ENCODE measurements around the gene MYH11. TPM values are rescaled to one million over a fixed set of nuclear protein-coding genes. Genes with fewer than 3 reads are reported as not detected.
"Not testable (repeated sequence)": the region's sequence is repeated elsewhere in the genome, so short reads cannot be mapped to it uniquely, and the experiment has no call there.

Gene MYH11
- total RNA-seq, 6 donors from 2014 or later = 33.6 to 224 (median 87.4) TPM

GRCh38 chr16:15796885-15797284, 59.9 kb downstream of the MYH11 start:
- Histone ChIP-seq H3K4me3 (no peak overlapping the region), H3K36me3 (no peaks in the 10 kb centered on the region), H3K27ac (no peak overlapping the region), H3K4me1 (peaks cover 6 to 13% (median 7%) of the 10 kb centered on the region in 4 donors), H3K27me3 (no peaks in the 10 kb centered on the region), H3K9me3 (peaks cover 0 to 8% (median 0%) of the 10 kb centered on the region in 4 donors)
- DNase-seq (no peak), ATAC-seq (ENCODE audit: low FRiP score in 2 of 2) (no peak)
- TF ChIP-seq EP300 (IDR thresholded peaks at IDR 0.05) = no peak

GRCh38 chr16:15795615-15796014, 61.2 kb downstream of the MYH11 start:
- TF ChIP-seq POLR2AphosphoS5 (IDR thresholded peaks at IDR 0.05) (no peak), EP300 (IDR thresholded peaks at IDR 0.05) (no peak), CTCF (IDR thresholded peaks at IDR 0.05) (no peak)
- Histone ChIP-seq H3K36me3 (no peaks in the 10 kb centered on the region), H3K4me1 (peaks cover 6 to 13% (median 7%) of the 10 kb centered on the region in 4 donors), H3K27me3 (no peaks in the 10 kb centered on the region), H3K9me3 (peaks cover 0 to 8% (median 0%) of the 10 kb centered on the region in 4 donors), H3K4me3 (no peak overlapping the region), H3K27ac (no peak overlapping the region)
- DNase-seq (no peak), ATAC-seq (ENCODE audit: low FRiP score in 2 of 2) (no peak)
- WGBS, 2 donors = 96 to 100% methylated on average over 1 of the region's 1 CpG

- no peak overlapping the region for H3K4me3 ChIP-seq
- WGBS, 2 donors = 81 to 91% methylated on average over 5 of the region's 5 CpGs
- H3K27ac ChIP-seq = no peak overlapping the region
- H3K9me3 ChIP-seq = peaks cover 0 to 8% (median 0%) of the 10 kb centered on the region in 4 donors
- TF ChIP-seq EP300 (IDR thresholded peaks at IDR 0.05) = no peak
- TF ChIP-seq POLR2A (IDR thresholded peaks at IDR 0.05) = no peak
- no peak for TF ChIP-seq CTCF (IDR thresholded peaks at IDR 0.05)
- TF ChIP-seq POLR2AphosphoS5 (IDR thresholded peaks at IDR 0.05) = no peak
- no peaks in the 10 kb centered on the region for H3K36me3 ChIP-seq
- H3K27me3 ChIP-seq = no peaks in the 10 kb centered on the region
- ATAC-seq (ENCODE audit: low FRiP score in 2 of 2) = no peak
- DNase-seq = no peak
- peaks cover 6 to 13% (median 7%) of the 10 kb centered on the region in 4 donors for H3K4me1 ChIP-seq
These were observed 64.3 kb downstream of the MYH11 start for GRCh38 chr16:15792563-15792971.

GRCh38 chr16:15790458-15790857, 66.4 kb downstream of the MYH11 start:
- Histone ChIP-seq H3K4me1 (peaks cover 6 to 13% (median 7%) of the 10 kb centered on the region in 4 donors), H3K4me3 (no peak overlapping the region), H3K9me3 (no peaks in the 10 kb centered on the region), H3K27me3 (no peaks in the 10 kb centered on the region), H3K27ac (no peak overlapping the region), H3K36me3 (no peaks in the 10 kb centered on the region)
- no peak for ATAC-seq (ENCODE audit: low FRiP score in 2 of 2)
- DNase-seq = no peak
- no peak for TF ChIP-seq POLR2AphosphoS5 (IDR thresholded peaks at IDR 0.05)
- no peak for TF ChIP-seq EP300 (IDR thresholded peaks at IDR 0.05)
- TF ChIP-seq POLR2A (IDR thresholded peaks at IDR 0.05) = no peak
- TF ChIP-seq CTCF (IDR thresholded peaks at IDR 0.05) = no peak
- 66 to 68% methylated on average over 4 of the region's 4 CpGs for WGBS, 2 donors

GRCh38 chr16:15789816-15790215, 67.0 kb downstream of the MYH11 start:
- DNase-seq; H3K27me3 ChIP-seq; H3K27ac ChIP-seq; H3K36me3 ChIP-seq; ATAC-seq (ENCODE audit: low FRiP score in 2 of 2); H3K4me3 ChIP-seq; H3K9me3 ChIP-seq: not testable (repeated sequence)
- H3K4me1 ChIP-seq = peaks cover 6 to 13% (median 7%) of the 10 kb centered on the region in 4 donors
- 77 to 83% methylated on average over 5 of the region's 5 CpGs for WGBS, 2 donors

- Histone ChIP-seq H3K9me3 (no peaks in the 10 kb centered on the region), H3K4me3 (no peak overlapping the region), H3K36me3 (no peaks in the 10 kb centered on the region), H3K27me3 (no peaks in the 10 kb centered on the region), H3K27ac (no peak overlapping the region), H3K4me1 (peaks cover 0 to 6% (median under 1%) of the 10 kb centered on the region in 4 donors)
- ATAC-seq (ENCODE audit: low FRiP score in 2 of 2) = no peak
- WGBS, 2 donors = 73 to 74% methylated on average over 2 of the region's 2 CpGs
- DNase-seq = no peak
- TF ChIP-seq EP300 (IDR thresholded peaks at IDR 0.05) = no peak
- TF ChIP-seq CTCF (IDR thresholded peaks at IDR 0.05) = no peak
- TF ChIP-seq POLR2AphosphoS5 (IDR thresholded peaks at IDR 0.05) = no peak
- no peak for TF ChIP-seq POLR2A (IDR thresholded peaks at IDR 0.05)
These were observed 68.0 kb downstream of the MYH11 start for GRCh38 chr16:15788846-15789239.
